ENCODE results near the gene PRKN. TPM values are rescaled to one million over a fixed set of nuclear protein-coding genes. Genes with fewer than 3 reads are reported as not detected.
"Not testable (repeated sequence)": the region's sequence is repeated elsewhere in the genome, so short reads cannot be mapped to it uniquely, and the experiment has no call there.

Gene PRKN
- polyA plus RNA-seq, 3 donors = 8.1 to 15.1 (median 11.4) TPM

- no peak for DNase-seq (ENCODE audit: extremely low read depth in 1 of 11, low read depth in 9 of 11, low spot score in 4 of 11)
These were observed 292.5 kb downstream of the PRKN start for GRCh38 chr6:162435071-162435470.

GRCh38 chr6:162421004-162421403 lies 306.6 kb downstream of the PRKN start:
- DNase-seq (ENCODE audit: extremely low read depth in 1 of 11, low read depth in 9 of 11, low spot score in 4 of 11) = no peak

- DNase-seq (ENCODE audit: extremely low read depth in 1 of 11, low read depth in 9 of 11, low spot score in 4 of 11) = peak in 5 of 11 donors; percentile 7 to 20 (median 17)
These were observed 310.6 kb downstream of the PRKN start for GRCh38 chr6:162416831-162417537.

- DNase-seq (ENCODE audit: extremely low read depth in 1 of 11, low read depth in 9 of 11, low spot score in 4 of 11) = no peak
These were observed 311.3 kb downstream of the PRKN start for GRCh38 chr6:162416307-162416706.

GRCh38 chr6:162409741-162410691 lies 317.6 kb downstream of the PRKN start:
- DNase-seq (ENCODE audit: extremely low read depth in 1 of 11, low read depth in 9 of 11, low spot score in 4 of 11) = no peak

GRCh38 chr6:162408826-162409535 lies 318.6 kb downstream of the PRKN start:
- DNase-seq (ENCODE audit: extremely low read depth in 1 of 11, low read depth in 9 of 11, low spot score in 4 of 11) = no peak

- no peak for DNase-seq (ENCODE audit: extremely low read depth in 1 of 11, low read depth in 9 of 11, low spot score in 4 of 11)
These were observed 322.6 kb downstream of the PRKN start for GRCh38 chr6:162404951-162405350.

GRCh38 chr6:162403031-162403430 lies 324.5 kb downstream of the PRKN start:
- no peak for DNase-seq (ENCODE audit: extremely low read depth in 1 of 11, low read depth in 9 of 11, low spot score in 4 of 11)

GRCh38 chr6:162395181-162395580 lies 332.4 kb downstream of the PRKN start:
- DNase-seq (ENCODE audit: extremely low read depth in 1 of 11, low read depth in 9 of 11, low spot score in 4 of 11) = no peak

- not testable (repeated sequence) for DNase-seq (ENCODE audit: extremely low read depth in 1 of 11, low read depth in 9 of 11, low spot score in 4 of 11)
These were observed 336.4 kb downstream of the PRKN start for GRCh38 chr6:162390961-162391811.

GRCh38 chr6:162389343-162390085 lies 338.1 kb downstream of the PRKN start:
- DNase-seq (ENCODE audit: extremely low read depth in 1 of 11, low read depth in 9 of 11, low spot score in 4 of 11) = peak in 1 of 11 donors; percentile 25

- DNase-seq (ENCODE audit: extremely low read depth in 1 of 11, low read depth in 9 of 11, low spot score in 4 of 11) = no peak
These were observed 339.2 kb downstream of the PRKN start for GRCh38 chr6:162388383-162388777.

- DNase-seq (ENCODE audit: extremely low read depth in 1 of 11, low read depth in 9 of 11, low spot score in 4 of 11) = peak in 2 of 11 donors; percentile 10 to 12
These were observed 339.7 kb downstream of the PRKN start for GRCh38 chr6:162387718-162388382.

- DNase-seq (ENCODE audit: extremely low read depth in 1 of 11, low read depth in 9 of 11, low spot score in 4 of 11) = no peak
These were observed 341.6 kb downstream of the PRKN start for GRCh38 chr6:162385980-162386379.

GRCh38 chr6:162379757-162380409 lies 347.7 kb downstream of the PRKN start:
- no peak for DNase-seq (ENCODE audit: extremely low read depth in 1 of 11, low read depth in 9 of 11, low spot score in 4 of 11)

GRCh38 chr6:162377735-162378134 lies 349.8 kb downstream of the PRKN start:
- DNase-seq (ENCODE audit: extremely low read depth in 1 of 11, low read depth in 9 of 11, low spot score in 4 of 11) = no peak

GRCh38 chr6:162373868-162374267 lies 353.7 kb downstream of the PRKN start:
- DNase-seq (ENCODE audit: extremely low read depth in 1 of 11, low read depth in 9 of 11, low spot score in 4 of 11) = no peak
